Prostate gland (tissue), 2 donors: ENCODE results near the gene KRT71. TPM values are rescaled to one million over a fixed set of nuclear protein-coding genes. Genes with fewer than 3 reads are reported as not detected.
"Not testable (repeated sequence)": the region's sequence is repeated elsewhere in the genome, so short reads cannot be mapped to it uniquely, and the experiment has no call there.

Source experiments
- DNase-seq: peaks from one replicate; pipeline ENCODE4 v3.0.0-alpha.2; 2019; ENCODE audit warnings: low spot score
- H3K27ac ChIP-seq, 2 donors: fragments of 200-600 bp; sonication (generic); 2 replicates each; pipeline ENCODE4 v1.5.1; 2017 to 2019
- H3K27me3 ChIP-seq: fragments of 200-600 bp; sonication (generic); replicated peaks from 2 replicates; pipeline ENCODE4 v1.5.1; 2019; ENCODE audit not compliant: insufficient read depth
- H3K36me3 ChIP-seq, 2 donors: fragments of 200-600 bp; sonication (generic); 1 replicate in 1 of 2; 2 replicates in 1 of 2; pipeline versions ENCODE4 v1.5.1 to v1.8.1; 2017 to 2019
- H3K4me1 ChIP-seq: fragments of 200-600 bp; sonication (generic); replicated peaks from 2 replicates; pipeline ENCODE4 v1.5.1; 2019
- H3K4me3 ChIP-seq, 2 donors: fragments of 200-600 bp; sonication (generic); 2 replicates each; pipeline ENCODE4 v1.5.1; 2017 to 2019
- H3K9me3 ChIP-seq: fragments of 200-600 bp; sonication (generic); 2 replicates; pipeline ENCODE4 v1.5.1; 2017
- POLR2A ChIP-seq: fragments of 450-650 bp; IDR thresholded peaks from one replicate; pipeline ENCODE4 v1.6.1; 2016; ENCODE audit warnings: antibody characterized with exemption, mild to moderate bottlenecking
- POLR2AphosphoS5 ChIP-seq: sonication (generic); formaldehyde crosslinking; IDR thresholded peaks from one replicate; pipeline ENCODE4 v1.6.1; 2017; ENCODE audit warnings: antibody characterized with exemption
- WGBS: methylation state at CpG from one replicate; pipeline ENCODE4 v1.1.5; 2018; 5-methylcytosine and 5-hydroxymethylcytosine counted together
- intact Hi-C: fragments of 100-400 bp; cut with DNase I; formaldehyde crosslinking; loops from one replicate; pipeline ENCODE4 v1.14.2; 2022
- total RNA-seq, 2 donors: library from RNA; depleted of rRNA; stranded (reverse); fragments of >200 nt; gene quantifications; one replicate each; pipeline ENCODE4 v1.1.0, GENCODE V29; 2016
- TF ChIP-seq, protein P1 (sequence below), 4 experiments: fragments of 200-600 bp in 2 of 4; fragments of 450-650 bp in 2 of 4; sonication (generic) in 2 of 4; IDR thresholded peaks; 1 replicate in 3 of 4; 2 replicates in 1 of 4; pipeline ENCODE4 v1.5.1; 2016 to 2019; ENCODE audit warnings: antibody characterized with exemption in 4 of 4, mild to moderate bottlenecking in 2 of 4, moderate library complexity in 2 of 4

Gene KRT71
- total RNA-seq, 2 donors from 2014 or later: not detected

DNA sequence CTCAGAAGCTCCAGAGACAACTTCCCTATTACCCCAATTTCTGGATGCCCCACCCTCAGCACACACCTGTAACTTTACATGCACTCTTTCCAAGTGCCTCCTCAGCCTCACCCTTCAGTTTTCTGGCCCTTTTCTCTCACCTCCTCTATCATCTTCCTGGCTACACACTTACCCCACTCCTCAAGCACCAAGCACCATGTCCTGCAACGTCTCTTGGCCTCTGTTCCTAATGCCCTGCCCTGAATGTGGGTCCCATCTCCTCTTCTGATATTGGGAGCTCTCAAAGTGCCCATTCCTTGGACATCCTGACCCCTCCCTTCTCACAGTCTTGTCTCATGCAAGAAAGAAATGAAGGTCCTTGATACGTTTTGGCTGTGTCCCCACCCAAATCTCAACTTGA, 47.1 kb upstream of the KRT71 start:
- intact Hi-C loops: no loop called here
- DNase-seq: no peak
- H3K9me3 ChIP-seq: no peaks in the 10 kb centered on the region
- H3K36me3 ChIP-seq: no peaks in the 10 kb centered on the region
- WGBS: 76% methylated on average over 2 of the region's 2 CpGs
- no peak overlapping the region for H3K4me3 ChIP-seq
- peaks cover 16% of the 10 kb centered on the region for H3K27me3 ChIP-seq
- H3K27ac ChIP-seq: no peak overlapping the region
- TF ChIP-seq POLR2AphosphoS5 (no peak), POLR2A (no peak)
- TF ChIP-seq, protein P1, sequence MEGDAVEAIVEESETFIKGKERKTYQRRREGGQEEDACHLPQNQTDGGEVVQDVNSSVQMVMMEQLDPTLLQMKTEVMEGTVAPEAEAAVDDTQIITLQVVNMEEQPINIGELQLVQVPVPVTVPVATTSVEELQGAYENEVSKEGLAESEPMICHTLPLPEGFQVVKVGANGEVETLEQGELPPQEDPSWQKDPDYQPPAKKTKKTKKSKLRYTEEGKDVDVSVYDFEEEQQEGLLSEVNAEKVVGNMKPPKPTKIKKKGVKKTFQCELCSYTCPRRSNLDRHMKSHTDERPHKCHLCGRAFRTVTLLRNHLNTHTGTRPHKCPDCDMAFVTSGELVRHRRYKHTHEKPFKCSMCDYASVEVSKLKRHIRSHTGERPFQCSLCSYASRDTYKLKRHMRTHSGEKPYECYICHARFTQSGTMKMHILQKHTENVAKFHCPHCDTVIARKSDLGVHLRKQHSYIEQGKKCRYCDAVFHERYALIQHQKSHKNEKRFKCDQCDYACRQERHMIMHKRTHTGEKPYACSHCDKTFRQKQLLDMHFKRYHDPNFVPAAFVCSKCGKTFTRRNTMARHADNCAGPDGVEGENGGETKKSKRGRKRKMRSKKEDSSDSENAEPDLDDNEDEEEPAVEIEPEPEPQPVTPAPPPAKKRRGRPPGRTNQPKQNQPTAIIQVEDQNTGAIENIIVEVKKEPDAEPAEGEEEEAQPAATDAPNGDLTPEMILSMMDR (IDR thresholded peaks at IDR 0.05): no peak
- no peaks in the 10 kb centered on the region for H3K4me1 ChIP-seq

DNA sequence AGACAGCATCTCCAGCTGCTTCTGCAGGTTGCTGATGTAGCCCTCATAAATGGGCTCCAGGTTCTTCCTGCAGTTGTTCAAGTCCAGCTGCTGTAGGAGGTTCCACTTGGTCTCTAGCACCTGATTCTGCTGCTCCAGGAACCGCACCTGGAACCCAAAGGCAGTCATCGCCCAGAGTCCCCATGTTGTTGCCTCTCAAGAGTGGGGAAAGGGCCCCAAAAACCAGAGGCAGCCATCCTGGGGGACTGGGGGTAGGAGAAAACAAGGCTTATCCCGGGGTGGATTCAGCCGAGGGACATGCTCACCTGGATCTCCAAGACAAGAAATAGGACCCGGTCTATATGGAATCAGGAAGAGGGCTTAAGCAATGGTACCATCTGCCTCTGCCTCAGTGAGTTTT, 46.0 kb upstream of the KRT71 start:
- no peak overlapping the region for H3K4me3 ChIP-seq
- peaks cover 16% of the 10 kb centered on the region for H3K27me3 ChIP-seq
- H3K36me3 ChIP-seq: no peaks in the 10 kb centered on the region
- WGBS: 96% methylated on average over 5 of the region's 5 CpGs
- no peak overlapping the region for H3K27ac ChIP-seq
- H3K9me3 ChIP-seq: no peaks in the 10 kb centered on the region
- intact Hi-C loops: no loop called here
- H3K4me1 ChIP-seq: no peaks in the 10 kb centered on the region
- TF ChIP-seq POLR2A (no peak), POLR2AphosphoS5 (no peak)
- TF ChIP-seq, protein P1 (IDR thresholded peaks at IDR 0.05): no peak
- DNase-seq: no peak

DNA sequence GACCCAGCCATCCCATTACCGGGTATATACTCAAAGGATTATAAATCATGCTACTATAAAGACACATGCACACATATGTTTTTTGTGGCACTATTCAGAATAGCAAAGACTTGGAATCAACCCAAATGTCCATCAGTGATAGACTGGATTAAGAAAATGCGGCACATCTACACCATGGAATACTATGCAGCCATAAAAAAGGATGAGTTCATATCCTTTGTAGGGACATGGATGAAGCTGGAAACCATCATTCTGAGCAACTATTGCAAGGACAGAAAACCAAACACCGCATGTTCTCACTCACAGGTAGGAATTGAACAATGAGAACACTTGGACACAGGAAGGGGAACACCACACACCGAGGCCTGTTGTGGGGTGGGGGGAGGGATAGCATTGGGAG, 41.3 kb upstream of the KRT71 start:
- H3K9me3 ChIP-seq, H3K4me1 ChIP-seq, intact Hi-C loops, H3K36me3 ChIP-seq, H3K4me3 ChIP-seq, H3K27me3 ChIP-seq, H3K27ac ChIP-seq, DNase-seq: not testable (repeated sequence)
- WGBS: 94% methylated on average over 4 of the region's 4 CpGs

DNA sequence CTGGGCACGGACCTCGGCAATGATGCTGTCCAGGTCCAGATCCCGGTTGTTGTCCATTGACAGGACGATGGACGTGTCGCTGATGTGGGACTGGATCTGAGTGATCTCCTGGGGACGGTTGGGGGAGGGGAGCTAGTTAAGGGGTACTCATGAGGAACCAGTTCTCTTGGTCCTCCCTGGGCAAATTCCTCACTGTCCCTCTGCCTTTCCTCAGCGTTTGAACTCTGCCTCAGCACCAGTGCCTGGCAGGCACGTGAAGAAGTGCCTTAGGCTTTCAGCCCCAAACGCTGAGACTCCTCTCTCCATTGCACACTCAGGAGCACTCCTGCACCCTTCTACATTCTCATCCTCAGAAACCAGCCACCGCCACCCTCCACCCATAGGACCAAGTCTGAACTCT, 38.6 kb upstream of the KRT71 start:
- Histone ChIP-seq H3K36me3 (no peaks in the 10 kb centered on the region), H3K4me3 (no peak overlapping the region), H3K9me3 (no peaks in the 10 kb centered on the region), H3K4me1 (no peaks in the 10 kb centered on the region), H3K27ac (no peak overlapping the region), H3K27me3 (no peaks in the 10 kb centered on the region)
- 94% methylated on average over 11 of the region's 11 CpGs for WGBS
- intact Hi-C loops: no loop called here
- no peak for DNase-seq
- TF ChIP-seq POLR2AphosphoS5 (no peak), POLR2A (no peak)
- TF ChIP-seq, protein P1 (IDR thresholded peaks at IDR 0.05): no peak

DNA sequence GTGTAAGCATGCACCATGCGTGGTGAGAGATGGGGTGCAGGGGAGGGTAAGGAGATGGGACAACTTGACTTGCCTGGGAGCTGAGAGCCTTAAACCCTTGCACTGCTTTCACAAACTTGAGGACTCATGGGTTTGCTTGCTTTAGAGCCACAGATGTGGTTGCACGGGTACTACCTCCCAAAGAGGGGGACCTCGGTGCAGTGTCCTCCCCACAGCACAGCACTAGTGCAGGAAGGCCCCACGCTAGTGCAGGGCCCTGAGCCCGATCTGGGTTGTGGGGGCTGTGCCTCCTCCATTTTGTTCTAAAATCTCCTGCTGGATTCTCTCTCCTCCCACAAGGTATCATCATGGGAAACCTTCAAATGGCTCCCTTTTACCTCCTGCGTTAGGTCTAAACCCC, 37.1 kb upstream of the KRT71 start:
- 95% methylated on average over 6 of the region's 6 CpGs for WGBS
- intact Hi-C loops: no loop called here

More for the DNA sequence above, 37.1 kb upstream of the KRT71 start:
- Histone ChIP-seq H3K27me3 (no peaks in the 10 kb centered on the region), H3K4me1 (no peaks in the 10 kb centered on the region), H3K36me3 (no peaks in the 10 kb centered on the region), H3K27ac (no peak overlapping the region), H3K4me3 (no peak overlapping the region), H3K9me3 (no peaks in the 10 kb centered on the region)
- no peak for DNase-seq
- TF ChIP-seq POLR2AphosphoS5: no peak
- TF ChIP-seq, protein P1 (IDR thresholded peaks at IDR 0.05): no peak
- TF ChIP-seq POLR2A: no peak
